Stimulated activated CD8-positive, alpha-beta memory T cell treated with anti-CD3 and anti-CD28 coated beads, Interleukin-2, amount 100 ng/mL, for 1 hour (primary cell): ENCODE results near the gene WSB1.

Experiments
- DNase-seq, 2 donors: peaks; one replicate each; pipeline ENCODE4 v3.0.0-alpha.2; 2020; ENCODE audit warnings: low read depth in 2 of 2

Gene WSB1

DNA sequence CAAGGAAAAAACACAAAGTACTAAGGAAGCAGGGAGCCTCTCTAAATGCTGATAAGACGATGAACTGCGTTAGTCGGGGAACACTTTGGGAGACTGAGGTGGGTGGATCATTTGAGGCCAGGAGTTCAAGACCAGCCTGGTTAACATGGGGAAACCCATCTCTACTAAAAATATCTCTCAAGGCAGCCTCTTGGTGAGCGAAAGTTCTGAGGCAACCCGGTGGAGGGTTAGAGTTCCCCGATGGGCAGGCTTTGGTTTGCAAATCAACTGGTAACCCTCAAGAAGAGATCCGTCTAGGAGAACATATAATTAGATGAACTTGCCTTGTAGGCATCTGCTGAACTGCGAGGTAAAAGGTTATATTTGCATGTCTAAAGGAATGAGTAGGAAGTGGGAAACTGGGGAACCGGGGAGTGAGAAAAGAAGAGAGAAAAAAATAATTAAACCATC, 44.6 kb downstream of the WSB1 start:
- DNase-seq, result no peak

DNA sequence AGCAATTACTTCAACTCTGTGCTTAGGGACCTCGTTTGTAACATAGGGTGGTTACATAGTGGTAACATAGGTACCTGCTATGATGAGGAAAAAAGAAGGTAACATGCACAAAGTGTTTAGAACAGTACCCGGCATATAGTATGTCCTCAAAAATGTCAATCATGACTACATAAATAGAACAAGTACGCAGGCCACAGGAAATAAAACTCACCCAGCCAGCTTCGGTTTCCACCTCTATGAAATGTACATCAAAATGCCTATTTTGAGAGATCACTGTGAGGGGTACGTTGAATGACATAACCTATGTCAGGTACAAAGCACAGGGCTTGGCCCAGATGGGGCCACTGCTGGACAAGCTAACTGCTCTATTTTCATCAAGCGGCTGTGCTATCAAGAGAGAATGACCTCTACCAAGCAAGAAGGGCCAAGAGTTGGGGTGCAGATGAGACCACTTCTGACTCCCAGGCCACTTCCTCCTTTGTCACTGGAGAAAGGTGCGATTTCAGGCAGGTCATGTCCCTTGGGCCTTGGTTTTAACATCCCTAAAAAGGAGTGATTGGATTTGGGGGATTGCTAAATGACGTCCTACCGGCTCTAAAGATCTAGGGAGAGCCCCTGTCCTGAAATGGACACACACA, 45.4 kb downstream of the WSB1 start:
- no peak for DNase-seq

DNA sequence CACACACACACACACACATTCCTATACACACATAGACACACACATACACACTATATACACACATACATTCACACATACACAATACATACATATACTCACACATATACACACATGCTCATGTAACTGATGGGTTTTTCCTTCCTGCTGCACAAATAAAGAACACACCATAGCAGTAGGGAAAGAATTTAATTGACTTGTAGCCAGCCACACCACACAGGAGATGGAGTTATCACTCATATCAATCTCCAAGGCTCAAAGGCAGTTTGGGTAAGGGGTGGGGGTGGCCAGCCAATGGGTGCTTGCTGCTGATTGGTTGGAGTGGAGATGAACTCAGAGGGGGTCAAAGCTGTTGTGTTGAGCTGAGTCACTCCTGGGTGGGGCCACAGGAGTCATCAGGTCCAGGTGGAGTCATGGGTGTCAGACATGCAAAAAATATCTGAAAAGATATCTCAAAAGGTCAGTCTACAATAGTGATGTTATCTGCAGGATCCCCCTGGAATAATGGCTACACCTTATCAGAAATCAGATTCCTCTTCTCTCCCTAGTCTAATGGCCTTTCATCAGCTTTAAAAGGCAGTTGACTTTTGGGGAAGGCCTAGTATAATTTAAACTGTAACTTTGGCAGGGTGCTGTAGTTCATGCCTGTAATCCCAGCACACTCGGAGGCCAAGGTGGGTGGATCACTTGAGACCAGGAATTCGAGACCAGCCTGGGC, 46.1 kb downstream of the WSB1 start:
- no peak for DNase-seq

DNA sequence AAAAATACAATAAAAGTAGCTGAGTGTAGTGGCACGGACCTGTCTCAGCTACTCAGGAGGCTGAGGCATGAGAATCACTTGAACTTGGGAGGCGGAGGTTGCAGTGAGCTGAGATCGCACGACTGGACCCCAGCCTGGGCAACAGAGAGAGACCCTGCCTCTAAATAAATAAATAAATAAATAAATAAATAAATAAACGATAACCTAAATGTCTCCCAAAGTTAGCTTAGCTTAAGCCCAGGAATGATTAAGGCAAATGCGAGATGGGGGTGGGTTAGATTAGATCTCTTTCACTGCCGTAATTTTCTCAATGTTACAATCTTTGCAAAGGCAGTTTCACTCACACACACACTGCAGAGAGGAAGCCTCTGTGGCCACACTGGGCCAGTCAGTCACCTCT, 46.7 kb downstream of the WSB1 start:
- no peak for DNase-seq

DNA sequence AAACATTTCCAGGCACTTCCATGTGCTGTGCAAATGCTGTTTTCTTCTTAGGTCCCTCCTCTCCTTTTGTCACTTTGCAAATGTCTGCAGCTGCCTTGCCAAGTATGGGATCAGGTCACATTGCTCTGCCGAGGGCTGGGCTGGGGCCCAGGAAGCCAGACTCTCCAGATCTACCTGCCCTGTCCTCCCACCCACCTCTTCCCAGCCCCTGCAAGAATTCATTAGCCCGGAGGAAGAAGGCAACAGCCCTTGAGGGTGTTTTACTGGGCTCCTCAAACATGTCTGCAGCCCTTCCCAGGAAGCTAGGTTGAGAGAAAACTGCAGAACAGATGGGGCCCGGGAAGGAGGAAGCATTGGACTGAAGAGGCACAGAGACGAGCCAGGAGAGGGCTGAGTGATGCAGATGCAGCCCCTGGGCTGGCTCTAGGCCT, 47.1 kb downstream of the WSB1 start:
- DNase-seq, result no peak

DNA sequence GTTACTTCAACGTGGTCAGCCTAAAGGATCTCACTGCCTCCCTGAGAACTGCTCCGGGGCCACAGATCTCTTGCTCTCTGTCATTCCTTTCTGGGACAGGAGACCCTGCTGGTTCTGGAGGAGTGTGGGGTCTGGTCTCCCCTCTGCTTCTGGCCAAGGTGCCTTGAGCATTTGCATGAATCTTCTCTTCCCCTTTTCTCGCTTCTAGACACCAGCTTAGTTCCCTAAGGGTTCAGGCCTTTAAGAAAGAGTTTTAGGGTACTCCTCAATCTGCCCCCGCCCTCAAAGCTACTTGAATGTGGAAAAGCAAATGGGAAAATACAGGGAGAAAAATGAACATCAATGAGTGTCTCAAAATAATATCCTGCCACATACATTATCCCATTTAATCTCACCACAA, 48.1 kb downstream of the WSB1 start:
- DNase-seq, result no peak

DNA sequence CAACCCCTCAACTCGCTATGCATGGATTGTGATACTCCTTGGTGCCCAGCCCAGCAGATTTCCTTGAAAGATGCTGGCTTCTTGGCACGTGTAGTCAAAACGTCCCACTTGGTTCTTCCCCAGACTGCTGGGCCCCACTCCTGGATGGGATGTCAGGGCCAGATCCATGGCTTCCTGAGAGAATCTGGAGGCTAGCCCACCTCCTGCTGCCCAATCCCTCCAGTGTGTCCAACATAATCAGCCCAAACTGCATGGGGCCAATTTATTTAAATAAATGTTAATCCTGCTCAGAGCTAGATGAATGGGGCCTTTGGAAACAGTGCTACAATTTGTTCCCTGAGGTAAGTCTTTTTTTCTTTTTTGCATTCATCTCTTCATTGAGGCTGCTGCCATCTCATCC, 49.4 kb downstream of the WSB1 start:
- no peak for DNase-seq

DNA sequence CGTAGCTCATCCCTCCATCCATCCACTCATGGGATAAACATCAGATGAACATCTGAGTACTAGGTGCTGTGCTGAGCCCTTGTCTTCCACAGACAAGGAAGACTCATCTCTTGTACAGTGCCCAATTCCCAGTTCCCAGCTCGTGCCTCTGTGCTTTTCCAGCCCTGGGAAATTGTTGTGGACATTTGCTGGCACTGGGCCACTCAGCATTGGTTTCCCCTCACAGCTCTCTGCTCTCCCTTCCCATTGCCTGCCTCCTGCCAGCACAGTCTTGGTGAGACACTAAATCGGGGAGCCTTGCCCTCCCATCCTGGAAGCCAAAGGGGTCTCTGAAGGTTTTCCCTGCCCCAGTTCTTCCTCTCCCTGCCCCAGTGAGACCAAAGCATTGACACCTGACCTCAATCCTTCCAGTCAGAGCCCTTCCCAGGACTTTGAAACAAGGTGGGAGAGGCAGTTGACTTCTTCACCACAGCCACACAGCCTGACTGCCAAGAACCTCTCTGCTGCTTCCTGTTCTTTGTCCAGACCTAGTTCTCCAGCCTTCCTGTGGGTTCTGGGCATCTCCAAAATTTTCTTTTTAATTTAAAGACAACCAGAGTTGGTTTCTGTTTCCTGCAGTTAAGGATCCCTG, 50.2 kb downstream of the WSB1 start:
- no peak for DNase-seq

DNA sequence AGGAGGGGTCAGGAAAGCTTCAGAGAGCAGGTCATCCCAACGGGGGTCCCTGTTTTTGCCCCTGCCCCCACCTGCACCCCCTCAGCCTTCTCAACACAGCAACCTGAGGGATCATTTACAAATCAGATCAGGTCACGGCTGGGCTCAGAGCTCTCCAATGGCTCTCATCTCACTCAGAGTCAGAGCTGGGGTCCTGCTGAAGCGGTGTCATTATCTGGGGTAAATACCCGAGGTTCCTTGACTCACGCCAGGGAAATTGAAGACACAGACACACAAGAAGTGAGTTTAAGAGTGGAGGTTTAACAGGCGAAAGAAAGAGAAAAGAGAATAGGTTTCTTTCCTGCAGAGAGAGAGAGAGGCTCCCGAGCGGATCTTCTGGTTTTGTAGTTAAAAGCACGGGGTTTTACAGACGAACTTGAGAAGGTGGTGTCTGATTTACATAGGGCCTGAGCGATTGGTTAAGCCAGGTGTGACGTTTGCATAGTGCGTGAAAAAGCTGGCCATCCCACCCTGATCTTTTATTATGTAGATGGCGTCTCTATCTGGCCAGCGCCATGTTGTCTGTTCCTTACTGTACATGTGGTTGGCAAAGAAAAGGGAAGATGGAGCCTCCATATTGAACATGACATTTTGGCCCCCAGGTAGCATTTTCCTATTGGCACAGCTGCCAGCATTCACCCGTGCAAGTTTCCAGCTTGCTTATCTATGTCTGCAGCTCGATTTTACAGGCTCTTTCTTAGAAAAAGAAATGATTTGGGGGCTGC, 51.4 kb downstream of the WSB1 start:
- DNase-seq, result no peak

DNA sequence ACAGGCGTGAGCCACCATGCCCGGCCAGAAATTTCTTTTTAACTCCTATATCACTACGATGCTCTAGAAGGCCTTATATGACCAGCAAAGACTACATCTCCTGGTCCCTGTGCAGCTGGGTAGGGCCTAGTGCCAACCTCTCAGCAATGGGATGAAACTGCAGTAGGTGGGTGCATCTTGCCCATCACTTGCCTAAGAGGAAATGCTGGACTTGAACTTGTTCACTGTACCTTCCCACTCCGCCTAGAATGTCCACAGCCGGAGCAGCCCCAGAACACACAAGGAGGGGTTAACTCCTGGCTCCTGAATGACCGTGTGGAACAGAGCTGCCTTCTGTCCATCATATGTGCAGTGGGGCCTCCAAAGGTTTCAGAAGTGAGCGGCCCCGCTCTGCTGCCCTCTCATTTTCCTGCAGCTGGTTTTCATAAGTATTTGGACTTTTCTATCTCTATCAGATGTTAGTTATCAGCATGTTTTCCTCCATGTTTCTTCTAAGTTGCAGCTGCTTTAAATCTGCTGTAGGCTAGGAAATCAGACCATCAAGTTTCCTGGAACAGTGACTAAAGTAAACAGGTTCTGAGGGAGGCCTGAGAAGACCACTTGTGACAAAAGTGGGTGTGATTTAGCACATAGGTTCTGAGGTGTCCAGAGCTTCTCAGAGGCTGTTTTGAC, 52.5 kb downstream of the WSB1 start:
- no peak for DNase-seq

DNA sequence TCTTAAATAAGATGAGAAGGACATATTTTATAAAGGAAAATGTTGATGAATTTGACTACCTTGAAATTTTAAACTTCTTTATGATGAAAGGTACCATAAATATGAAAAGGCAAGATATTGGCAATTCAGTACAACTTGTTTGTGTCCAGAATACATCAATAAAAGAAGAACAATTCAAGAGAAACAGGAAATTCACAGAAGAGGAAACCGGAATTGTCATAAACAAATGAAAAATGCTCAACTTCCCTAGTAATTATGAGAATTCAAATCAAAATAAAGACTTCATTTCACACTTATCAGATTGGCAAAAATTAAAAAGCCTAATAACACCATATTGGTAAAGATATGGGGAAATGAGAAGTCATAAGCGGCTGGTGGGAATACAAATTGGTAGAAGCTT, 54.3 kb downstream of the WSB1 start:
- no peak for DNase-seq

DNA sequence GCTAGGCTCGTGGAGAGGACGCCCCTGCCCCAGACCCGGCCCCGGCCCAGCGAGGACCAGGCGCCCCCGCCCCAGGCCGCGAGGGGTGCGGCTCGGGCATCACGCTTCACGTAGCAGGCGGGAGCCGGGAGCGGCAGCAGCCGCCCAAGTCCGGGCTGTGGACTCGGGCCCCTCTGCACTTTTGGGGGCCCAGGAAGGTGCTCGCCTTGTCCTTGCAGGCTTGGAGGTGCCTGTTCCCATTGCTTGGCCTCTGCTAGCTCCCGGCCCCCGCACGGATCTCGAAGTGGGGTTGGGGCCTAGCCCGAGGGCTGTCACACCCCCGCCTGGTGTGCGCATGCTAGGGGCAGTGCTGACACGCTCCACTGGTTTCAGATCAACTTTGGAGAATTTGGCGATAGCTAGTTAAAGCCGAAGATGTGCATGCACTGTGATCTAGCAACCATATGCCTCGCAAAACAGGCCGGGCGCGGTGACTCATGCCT, 55.7 kb downstream of the WSB1 start:
- DNase-seq, result no peak

DNA sequence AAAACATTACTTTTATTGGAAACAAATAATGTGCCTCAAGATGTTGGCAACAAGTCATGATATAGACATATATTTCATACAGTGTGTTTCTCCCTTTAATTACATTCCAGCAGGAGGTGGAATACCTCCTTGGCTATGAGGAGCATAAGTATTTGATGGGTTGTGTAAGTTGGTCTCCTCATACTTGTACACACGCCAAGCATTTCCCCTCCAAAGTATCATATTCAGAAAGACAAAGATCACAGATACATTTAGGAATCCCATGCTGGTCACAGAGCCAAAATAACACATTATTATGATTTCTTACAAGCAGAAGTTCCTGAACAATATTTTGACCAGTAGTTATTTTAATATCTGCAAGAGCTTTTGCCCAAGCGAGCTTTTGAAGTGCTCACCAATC, 57.8 kb downstream of the WSB1 start:
- DNase-seq, result no peak

DNA sequence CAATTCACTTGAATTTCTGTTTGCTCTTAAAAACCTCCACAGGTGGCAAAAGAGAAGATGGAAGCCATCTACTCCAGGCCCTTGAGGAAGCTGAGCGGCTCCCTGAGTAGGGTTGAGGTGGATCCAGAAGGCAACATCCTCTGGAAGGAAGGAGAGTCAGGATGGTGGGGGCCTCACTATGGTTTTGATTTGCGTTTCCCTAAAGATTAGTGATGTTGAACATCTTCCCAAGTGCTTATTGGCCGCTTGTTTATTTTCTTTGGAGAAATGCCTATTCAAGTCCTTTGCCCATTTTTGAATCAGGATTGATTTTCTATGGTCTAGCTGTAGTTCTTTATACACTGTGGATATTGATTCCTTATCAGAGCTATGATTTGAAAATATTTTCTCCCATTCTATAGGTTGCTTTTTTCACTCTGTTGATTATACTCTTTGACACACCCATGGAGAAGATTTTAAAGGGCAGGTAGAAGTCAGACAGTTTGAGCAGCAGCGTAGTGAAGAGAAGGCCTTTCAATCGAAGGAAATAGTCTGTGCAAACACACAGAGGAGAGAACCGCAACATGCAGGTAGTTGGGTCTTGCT, 58.6 kb downstream of the WSB1 start:
- no peak for DNase-seq

DNA sequence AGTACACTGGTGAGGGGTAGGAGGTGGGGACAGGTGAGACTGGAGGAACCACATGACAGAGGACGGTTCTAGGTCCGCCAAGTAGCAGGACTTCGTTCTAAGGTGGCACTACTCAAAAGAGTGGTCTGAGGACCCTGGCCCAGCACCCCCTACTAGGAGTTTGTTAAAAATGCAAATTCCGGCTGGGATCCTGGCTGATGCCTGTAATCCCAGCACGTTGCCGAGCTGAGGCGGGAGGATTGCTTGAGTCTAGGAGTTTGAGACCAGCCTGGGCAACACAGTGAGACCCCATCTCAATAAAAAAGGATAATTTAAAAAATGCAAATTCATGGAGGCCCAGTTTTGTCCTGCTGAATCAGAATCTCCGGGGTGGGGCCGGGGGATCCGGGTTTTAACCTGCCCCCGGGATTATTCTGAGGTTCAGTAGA, 59.1 kb downstream of the WSB1 start:
- no peak for DNase-seq

DNA sequence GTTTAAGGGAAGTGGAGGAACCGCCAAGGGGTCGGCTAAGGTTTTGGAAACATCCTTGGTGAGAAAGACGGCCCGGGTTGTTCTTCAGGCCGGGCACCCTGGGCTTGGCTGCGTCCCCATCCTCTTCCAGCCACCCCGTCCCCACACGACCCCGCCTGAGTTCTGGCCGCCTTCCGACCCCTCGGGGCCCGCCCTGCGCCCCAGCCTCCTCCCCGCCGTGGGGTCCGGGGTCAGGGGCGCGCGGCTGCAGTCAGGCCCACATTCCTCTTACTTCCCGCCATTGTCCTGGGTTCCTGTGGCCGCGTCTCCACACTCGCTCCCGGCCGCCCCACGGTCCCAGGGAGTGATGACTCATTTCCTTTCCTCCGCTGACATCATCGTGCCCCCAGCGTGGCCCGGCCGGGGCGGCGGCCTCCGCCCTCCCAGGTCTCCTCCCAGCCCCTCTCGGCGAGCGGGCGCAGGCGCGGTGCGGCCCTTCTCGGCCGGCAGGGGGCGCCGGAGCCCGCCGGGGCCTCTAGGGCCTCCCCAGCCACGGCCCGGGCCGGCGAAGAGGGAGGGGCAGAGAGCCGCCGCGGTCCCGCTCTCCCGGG, 59.6 kb downstream of the WSB1 start:
- DNase-seq, result peak; percentile 77 to 79

DNA sequence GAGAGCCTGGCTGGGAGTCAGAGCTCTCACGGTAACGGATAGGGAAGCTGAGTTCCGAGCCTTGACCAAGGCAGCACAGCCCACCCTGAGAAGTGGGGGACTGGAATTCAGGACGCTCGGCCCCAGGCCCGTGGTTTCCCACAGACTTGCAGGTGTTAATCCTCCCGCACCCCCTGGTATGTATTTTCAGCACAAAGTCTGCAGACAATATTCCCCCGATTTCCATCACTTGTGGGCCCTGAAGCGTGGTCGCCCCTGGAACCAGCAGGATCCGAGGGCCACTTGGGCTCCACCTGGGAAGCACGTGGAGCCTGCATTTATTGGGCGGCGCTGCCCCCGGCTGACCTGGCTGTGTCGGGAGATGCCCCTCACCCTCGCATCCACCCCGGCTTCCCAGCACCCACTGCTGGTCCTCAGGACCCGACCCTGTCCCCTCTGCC, 60.2 kb downstream of the WSB1 start:
- no peak for DNase-seq

DNA sequence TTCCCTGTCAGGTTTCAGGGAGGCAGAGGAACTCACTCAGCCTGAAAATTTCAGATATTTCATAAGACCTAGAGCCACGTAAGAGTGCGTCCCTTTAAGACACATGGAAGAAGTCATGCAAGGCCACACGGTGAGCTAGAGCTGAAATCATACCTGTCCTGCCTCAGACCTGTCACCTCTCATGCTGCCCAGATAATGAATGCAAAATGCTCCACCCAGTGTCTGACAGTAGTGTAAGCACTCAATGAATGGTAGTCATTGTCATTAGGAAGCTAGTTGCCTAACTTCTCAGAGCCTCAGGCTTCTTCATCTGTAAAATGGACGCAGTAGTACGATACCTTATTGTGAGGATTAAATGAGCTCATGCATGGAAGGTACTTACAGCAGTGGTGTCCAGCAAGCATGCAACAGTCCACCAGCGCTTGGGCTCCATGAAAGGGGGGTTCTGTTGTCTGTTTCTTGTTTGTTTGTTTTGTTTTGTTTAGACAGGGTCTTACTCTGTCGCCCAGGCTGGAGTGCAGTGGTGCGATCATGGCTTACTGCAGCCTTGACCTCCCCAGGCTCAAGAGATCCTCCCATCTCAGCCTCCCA, 60.7 kb downstream of the WSB1 start:
- DNase-seq, result no peak

DNA sequence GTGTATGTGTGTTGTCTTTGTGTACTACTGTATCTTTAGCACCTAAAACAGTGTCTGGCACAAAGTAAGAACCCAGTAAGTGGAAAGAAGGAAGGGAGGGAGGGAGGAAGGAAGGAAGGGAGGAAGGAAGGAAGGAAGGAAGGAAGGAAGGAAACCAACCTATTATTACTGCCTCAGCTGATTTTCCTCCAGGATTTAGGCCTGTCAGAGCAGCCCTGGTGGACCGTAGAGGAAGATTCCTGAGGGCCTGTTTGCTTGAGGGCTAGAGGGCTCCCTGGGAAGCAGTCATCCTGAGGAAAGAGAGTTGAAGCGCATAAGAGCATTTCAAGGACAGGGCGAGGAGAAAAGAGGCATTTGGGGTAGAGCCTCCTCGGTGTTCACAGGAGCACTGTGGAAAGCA, 61.5 kb downstream of the WSB1 start:
- no peak for DNase-seq

DNA sequence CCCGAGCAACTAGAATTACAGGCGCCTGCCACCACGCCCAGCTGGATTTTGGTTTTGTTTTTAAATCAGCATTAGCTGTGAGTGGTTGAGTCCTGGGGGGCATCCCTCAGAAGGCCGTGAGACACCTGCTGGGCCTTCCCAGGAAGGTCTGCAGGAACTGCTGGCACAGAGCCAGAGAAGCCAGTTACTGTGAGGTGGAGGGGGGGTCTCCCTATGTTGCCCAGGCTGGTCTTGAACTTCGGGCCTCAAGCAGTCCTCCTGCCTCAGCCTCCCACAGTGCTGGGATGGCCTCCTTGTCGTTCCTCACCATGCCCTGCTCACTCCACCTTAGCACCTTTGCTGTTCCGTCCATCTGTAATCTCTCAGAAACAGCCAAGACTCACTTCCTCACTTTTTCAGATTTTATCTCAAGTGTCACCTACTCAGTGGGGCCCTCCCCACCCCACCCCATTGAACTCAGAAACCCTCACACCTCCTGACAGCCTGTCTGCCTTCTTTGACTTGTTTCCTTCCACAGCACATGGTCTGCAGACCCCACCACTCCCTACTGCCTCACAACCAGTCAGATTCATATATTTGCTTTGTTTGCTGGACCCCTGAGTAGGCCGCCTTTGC, 62.3 kb downstream of the WSB1 start:
- DNase-seq, result no peak
